ENCODE measurements around the gene UST. TPM values are rescaled to one million over a fixed set of nuclear protein-coding genes. Genes with fewer than 3 reads are reported as not detected.

Gene UST
- total RNA-seq, 4 donors from 2014 or later = 13.5 to 47.1 (median 33.0) TPM

- Histone ChIP-seq H3K27me3 (no peaks in the 10 kb centered on the region), H3K36me3 (peaks cover 0 to 21% (median 0%) of the 10 kb centered on the region in 3 donors), H3K27ac (no peak overlapping the region), H3K4me3 (no peak overlapping the region), H3K9me3 (no peaks in the 10 kb centered on the region), H3K4me1 (peaks cover 0 to 30% (median 8%) of the 10 kb centered on the region in 4 donors)
- WGBS, 2 donors = 87 to 97% methylated on average over 2 of the region's 2 CpGs
- no peak for DNase-seq (ENCODE audit: low spot score in 2 of 2)
- TF ChIP-seq CTCF (IDR thresholded peaks at IDR 0.05) (no peak), POLR2A (IDR thresholded peaks at IDR 0.05) (no peak), EP300 (IDR thresholded peaks at IDR 0.05) (no peak)
Observed at GRCh38 chr6:149074832-149075258, 328.0 kb downstream of the UST start.

GRCh38 chr6:149075616-149076354 lies 329.0 kb downstream of the UST start:
- peaks cover 0 to 21% (median 0%) of the 10 kb centered on the region in 3 donors for H3K36me3 ChIP-seq
- WGBS, 2 donors = 75 to 79% methylated on average over 6 of the region's 6 CpGs

GRCh38 chr6:149076355-149076734 lies 329.5 kb downstream of the UST start:
- 63 to 82% methylated on average over 2 of the region's 2 CpGs for WGBS, 2 donors

More at GRCh38 chr6:149075616-149076354, 329.0 kb downstream of the UST start:
- Histone ChIP-seq H3K4me3 (no peak overlapping the region), H3K9me3 (no peaks in the 10 kb centered on the region), H3K27ac (peak overlapping the region in 1 of 4 donors; percentile 1), H3K27me3 (no peaks in the 10 kb centered on the region), H3K4me1 (peaks cover 0 to 39% (median 17%) of the 10 kb centered on the region in 4 donors)
- no peak for DNase-seq (ENCODE audit: low spot score in 2 of 2)
- no peak for TF ChIP-seq EP300 (IDR thresholded peaks at IDR 0.05)
- no peak for TF ChIP-seq CTCF (IDR thresholded peaks at IDR 0.05)

GRCh38 chr6:149077208-149077607 lies 330.4 kb downstream of the UST start:
- H3K9me3 ChIP-seq = no peaks in the 10 kb centered on the region
- no peak overlapping the region for H3K4me3 ChIP-seq
- 81 to 90% methylated on average over 6 of the region's 6 CpGs for WGBS, 2 donors
- peaks cover 0 to 53% (median 20%) of the 10 kb centered on the region in 4 donors for H3K4me1 ChIP-seq
- TF ChIP-seq EP300 (IDR thresholded peaks at IDR 0.05) (no peak), CTCF (IDR thresholded peaks at IDR 0.05) (no peak), POLR2A (IDR thresholded peaks at IDR 0.05) (no peak)
- no peak for DNase-seq (ENCODE audit: low spot score in 2 of 2)
- H3K27ac ChIP-seq = peak overlapping the region in 2 of 4 donors; percentile 68 to 79
- H3K27me3 ChIP-seq = no peaks in the 10 kb centered on the region
- H3K36me3 ChIP-seq = peaks cover 0 to 21% (median 0%) of the 10 kb centered on the region in 3 donors

More at GRCh38 chr6:149076355-149076734, 329.5 kb downstream of the UST start:
- Histone ChIP-seq H3K36me3 (peaks cover 0 to 21% (median 0%) of the 10 kb centered on the region in 3 donors), H3K9me3 (no peaks in the 10 kb centered on the region), H3K4me3 (no peak overlapping the region), H3K4me1 (peaks cover 0 to 45% (median 20%) of the 10 kb centered on the region in 4 donors), H3K27me3 (no peaks in the 10 kb centered on the region), H3K27ac (peak overlapping the region in 1 of 4 donors; percentile 1)
- DNase-seq (ENCODE audit: low spot score in 2 of 2) = no peak
- TF ChIP-seq POLR2A (IDR thresholded peaks at IDR 0.05) (no peak), CTCF (IDR thresholded peaks at IDR 0.05) (no peak), EP300 (IDR thresholded peaks at IDR 0.05) (no peak)

GRCh38 chr6:149078211-149078782 lies 331.5 kb downstream of the UST start:
- H3K27ac ChIP-seq = peak overlapping the region in 2 of 4 donors; percentile 68 to 79
- H3K36me3 ChIP-seq = peaks cover 0 to 21% (median 0%) of the 10 kb centered on the region in 3 donors
- TF ChIP-seq EP300 (IDR thresholded peaks at IDR 0.05) = no peak
- no peak for TF ChIP-seq POLR2A (IDR thresholded peaks at IDR 0.05)
- TF ChIP-seq CTCF (IDR thresholded peaks at IDR 0.05) = no peak
- no peak for DNase-seq (ENCODE audit: low spot score in 2 of 2)
- no peaks in the 10 kb centered on the region for H3K27me3 ChIP-seq
- WGBS, 2 donors = 65 to 74% methylated on average over 10 of the region's 10 CpGs
- H3K4me3 ChIP-seq = no peak overlapping the region
- H3K9me3 ChIP-seq = no peaks in the 10 kb centered on the region
- peaks cover 0 to 64% (median 24%) of the 10 kb centered on the region in 4 donors for H3K4me1 ChIP-seq
